NK-92 (cell line): ENCODE results near the gene EVI5L.

Experiments used
- DNase-seq: peaks from one replicate; lab custom pipeline; 2025; ENCODE audit not compliant: unreplicated experiment; lab: John Stamatoyannopoulos, UW

Gene EVI5L

GRCh38 chr19:7894612-7895309, 64.7 kb downstream of the EVI5L start:
- no peak for DNase-seq

- DNase-seq, result no peak
Observed at GRCh38 chr19:7895565-7895964, 65.5 kb downstream of the EVI5L start.

DNA sequence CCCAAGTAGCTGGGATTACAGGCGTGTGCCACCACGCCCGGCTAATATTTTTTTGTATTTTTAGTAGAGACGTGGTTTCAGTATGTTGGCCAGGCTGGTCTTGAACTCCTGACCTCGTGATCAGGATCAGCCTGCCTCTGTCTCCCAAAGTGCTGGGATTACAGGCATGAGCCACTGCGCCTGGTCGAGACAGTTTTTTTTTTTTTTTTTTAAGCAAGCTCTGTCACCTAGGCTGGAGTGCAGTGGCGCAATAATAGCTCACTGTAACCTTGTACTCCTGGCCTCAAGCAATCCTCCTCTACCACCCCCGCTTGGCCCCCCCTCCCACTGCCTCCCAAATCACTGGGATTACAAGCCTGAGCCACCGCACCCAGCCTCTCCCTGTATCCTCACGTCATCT, 67.3 kb downstream of the EVI5L start:
- no peak for DNase-seq

GRCh38 chr19:7898967-7899366, 68.9 kb downstream of the EVI5L start:
- no peak for DNase-seq

- DNase-seq, result no peak
Observed at GRCh38 chr19:7899751-7900378, 69.8 kb downstream of the EVI5L start.

DNA sequence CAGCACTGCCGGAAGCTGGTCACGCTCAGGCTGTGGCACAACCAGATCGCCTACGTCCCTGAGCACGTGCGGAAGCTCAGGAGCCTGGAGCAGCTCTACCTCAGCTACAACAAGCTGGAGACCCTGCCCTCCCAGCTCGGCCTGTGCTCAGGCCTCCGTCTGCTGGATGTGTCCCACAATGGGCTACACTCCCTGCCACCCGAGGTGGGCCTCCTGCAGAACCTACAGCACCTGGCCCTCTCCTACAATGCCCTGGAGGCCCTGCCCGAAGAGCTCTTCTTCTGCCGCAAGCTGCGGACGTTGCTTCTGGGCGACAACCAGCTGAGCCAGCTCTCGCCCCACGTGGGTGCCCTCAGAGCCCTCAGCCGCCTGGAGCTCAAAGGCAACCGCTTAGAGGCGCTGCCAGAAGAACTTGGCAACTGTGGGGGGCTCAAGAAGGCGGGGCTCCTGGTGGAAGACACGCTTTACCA, 70.4 kb downstream of the EVI5L start:
- no peak for DNase-seq

GRCh38 chr19:7900931-7901330, 70.9 kb downstream of the EVI5L start:
- DNase-seq, result no peak

DNA sequence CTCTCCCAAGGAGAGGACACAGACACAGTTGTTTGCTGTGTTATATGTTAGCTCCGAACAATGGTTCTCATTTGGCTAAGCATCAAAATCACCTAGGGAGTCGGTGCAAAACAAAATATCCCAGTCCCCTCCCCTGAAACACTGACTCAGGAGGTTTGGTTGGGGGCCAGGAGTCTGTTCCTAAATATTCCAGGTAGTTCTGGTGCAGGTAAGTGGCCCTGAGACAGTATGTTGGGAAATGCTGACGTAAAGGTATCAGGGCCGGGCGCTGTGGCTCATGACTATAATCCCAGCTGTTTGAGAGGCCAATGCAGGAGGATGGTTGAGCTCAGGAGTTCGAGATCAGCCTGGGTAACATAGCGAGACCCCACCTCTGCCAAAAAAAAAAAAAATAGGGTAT, 71.3 kb downstream of the EVI5L start:
- no peak for DNase-seq

DNA sequence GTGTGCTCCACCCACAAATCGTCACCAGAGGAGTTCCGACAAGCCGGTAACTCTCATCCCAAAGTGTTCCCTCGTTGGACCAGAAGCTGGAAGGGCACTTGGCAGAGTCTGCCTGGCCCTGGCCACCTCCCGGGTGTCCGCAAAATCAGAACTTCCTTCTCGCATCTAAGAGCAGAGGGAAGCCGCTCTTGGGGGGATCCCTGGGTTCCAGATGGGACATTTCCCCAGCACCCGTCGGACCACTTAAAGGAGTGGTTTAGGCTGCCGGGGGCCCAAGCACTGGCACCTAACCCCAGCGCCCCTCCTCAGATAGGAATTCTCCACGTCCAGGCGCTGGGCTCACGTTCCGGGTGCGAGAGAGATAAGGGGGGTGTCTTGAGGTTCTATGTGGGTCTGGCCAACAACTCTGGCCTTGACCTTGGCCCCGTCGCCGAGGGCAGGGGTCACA, 72.8 kb downstream of the EVI5L start:
- no peak for DNase-seq

GRCh38 chr19:7903244-7904073, 73.4 kb downstream of the EVI5L start, which contains the start of gene MAP2K7:
MAP2K7 (plus strand) TSS chr19:7903877; CDS start chr19:7903945, 68 bp downstream.
- DNase-seq, result peak; percentile 100

DNA sequence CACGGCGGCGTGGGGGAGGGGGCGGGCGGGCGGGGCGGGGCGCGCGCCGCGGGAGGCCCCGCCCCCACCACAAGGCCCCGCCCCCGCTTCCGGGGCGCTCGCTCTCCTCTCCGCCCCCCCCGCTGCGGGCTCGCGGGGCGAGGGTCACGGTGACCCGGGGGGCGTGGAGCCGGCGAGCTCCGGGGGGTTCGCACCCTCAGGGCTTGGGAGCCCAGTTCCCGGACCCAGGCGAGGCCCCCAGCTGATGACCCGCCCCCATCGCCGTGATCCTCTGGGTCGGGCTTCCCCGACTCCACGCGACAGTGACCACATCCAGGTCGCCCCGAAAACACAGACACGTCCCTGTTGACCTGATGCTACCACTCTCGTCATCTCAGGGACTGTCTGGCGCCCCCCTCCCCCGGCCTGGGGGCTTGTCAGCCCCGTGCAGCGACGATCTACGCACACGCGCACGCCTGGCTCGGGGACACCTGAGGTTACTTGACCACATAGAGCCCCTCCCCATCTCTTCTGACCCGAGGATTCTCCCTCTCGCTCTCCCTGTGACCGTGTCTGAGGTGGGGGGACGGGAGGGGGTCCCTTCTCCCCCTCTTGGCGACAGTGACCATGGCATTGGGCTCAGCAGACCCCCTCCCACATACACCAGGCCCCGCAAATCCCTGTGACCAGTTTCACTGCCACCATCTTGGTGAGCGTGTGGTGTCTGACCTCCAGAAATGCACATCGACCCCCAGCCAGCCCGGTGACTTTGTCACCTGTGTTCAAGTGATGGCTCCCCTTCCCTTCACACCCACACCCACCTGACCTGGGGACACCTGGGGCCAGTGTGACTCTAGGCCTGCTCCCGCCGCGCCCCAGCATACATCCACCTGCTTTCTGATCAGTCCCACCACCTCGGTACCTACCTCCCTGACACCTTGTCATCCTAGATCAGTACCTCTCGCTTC, 74.3 kb downstream of the EVI5L start:
- DNase-seq, result no peak

GRCh38 chr19:7905268-7905667, 75.2 kb downstream of the EVI5L start:
- no peak for DNase-seq

- no peak for DNase-seq
Observed at GRCh38 chr19:7905859-7906258, 75.8 kb downstream of the EVI5L start.

DNA sequence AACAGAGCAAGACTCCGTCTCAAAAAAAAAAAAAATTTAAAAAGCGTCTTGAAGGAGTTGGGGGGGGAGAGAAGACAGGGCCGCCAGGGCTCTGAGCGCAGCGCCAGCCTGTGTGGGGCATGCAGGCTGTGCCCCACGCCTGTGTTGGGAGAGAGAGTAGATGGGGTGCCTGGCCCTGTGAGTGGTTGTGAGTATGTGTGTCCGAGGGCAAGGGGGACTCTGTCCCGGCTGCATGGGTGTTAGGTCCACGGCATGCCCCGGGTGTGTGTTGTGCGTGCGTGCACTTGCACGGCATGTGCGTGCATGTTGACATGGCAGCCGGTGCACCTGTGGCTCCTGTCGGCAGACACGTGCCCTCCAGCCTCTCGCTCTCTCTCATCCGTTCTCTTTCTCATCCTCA, 77.1 kb downstream of the EVI5L start:
- no peak for DNase-seq

DNA sequence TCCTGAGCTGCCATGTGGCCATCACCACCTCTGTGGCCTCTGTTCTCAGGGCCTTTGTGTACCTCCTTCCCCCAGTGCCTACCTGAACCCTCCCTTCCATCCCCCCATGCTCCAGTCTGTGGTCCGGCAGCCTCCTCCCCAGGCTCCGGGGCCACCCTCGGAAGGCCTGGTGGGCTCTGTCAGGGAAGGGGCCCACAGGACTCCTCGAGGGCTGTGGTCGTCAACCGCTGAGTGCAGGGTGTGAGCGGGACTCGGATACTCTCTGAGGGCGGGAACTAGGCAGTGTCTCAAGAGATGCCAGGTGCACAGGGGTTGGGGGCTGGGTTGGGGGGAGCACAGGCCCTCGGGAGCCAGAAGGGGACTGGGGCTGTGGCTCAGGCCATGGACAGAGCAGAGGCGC, 77.5 kb downstream of the EVI5L start:
- DNase-seq, result no peak

DNA sequence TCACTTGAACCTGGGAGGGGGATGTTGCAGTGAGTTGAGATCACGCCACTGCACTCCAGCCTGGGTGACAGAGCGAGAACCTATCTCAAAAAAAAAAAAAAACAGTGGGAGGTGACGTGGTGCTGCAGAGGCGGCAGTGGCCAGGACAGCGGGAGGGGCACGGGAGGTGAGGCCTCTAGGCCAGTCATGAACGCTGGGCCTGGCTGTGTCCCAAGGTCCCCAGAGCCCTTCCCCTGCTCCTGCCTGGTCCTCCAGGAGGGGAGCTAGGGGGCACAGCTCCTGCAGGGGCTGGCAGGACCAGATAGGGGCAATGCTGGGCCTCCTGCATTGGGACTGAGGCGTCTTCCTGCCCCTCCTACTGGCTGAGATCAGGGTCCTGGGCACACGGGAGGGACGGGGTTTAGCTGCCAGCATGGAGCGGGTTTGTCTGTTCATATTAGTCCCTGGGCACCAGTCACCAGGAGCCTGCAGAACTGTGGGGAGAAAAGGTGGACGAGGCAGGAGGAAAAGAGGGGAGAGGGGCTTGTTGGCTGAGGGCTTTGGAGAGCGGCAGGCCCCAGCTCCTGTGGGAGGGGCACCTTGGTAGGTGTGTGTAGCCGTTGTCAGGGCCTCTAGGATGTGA, 78.2 kb downstream of the EVI5L start:
- no peak for DNase-seq

GRCh38 chr19:7908742-7909461, 78.9 kb downstream of the EVI5L start:
- DNase-seq, result no peak

- no peak for DNase-seq
Observed at GRCh38 chr19:7909471-7910067, 79.6 kb downstream of the EVI5L start.
